Astrocyte of the cerebellum (primary cell): ENCODE results near the gene XIAP.
"Not testable (repeated sequence)": the region's sequence is repeated elsewhere in the genome, so short reads cannot be mapped to it uniquely, and the experiment has no call there.

ENCODE experiments used
- DNase-seq: peaks from one replicate; pipeline ENCODE4 v3.0.0-alpha.2; 2011; ENCODE audit warnings: low read depth
- H3K4me3 ChIP-seq: 2 replicates; pipeline ENCODE4 v1.5.1; 2011; ENCODE audit warnings: mild to moderate bottlenecking, low read depth, low read length, moderate library complexity
- in situ Hi-C: cut with HindIII; loops from 2 replicates; pipeline ENCODE4 v1.10.0; 2017; ENCODE audit warnings: low sequenced_read_pairs
- TF ChIP-seq, protein P1 (sequence below): IDR thresholded peaks from 2 replicates; pipeline ENCODE4 v1.5.1; 2012; ENCODE audit warnings: low read length, low read depth, moderate library complexity, mild to moderate bottlenecking; ENCODE audit errors: missing control alignments

XIAP gene

DNA sequence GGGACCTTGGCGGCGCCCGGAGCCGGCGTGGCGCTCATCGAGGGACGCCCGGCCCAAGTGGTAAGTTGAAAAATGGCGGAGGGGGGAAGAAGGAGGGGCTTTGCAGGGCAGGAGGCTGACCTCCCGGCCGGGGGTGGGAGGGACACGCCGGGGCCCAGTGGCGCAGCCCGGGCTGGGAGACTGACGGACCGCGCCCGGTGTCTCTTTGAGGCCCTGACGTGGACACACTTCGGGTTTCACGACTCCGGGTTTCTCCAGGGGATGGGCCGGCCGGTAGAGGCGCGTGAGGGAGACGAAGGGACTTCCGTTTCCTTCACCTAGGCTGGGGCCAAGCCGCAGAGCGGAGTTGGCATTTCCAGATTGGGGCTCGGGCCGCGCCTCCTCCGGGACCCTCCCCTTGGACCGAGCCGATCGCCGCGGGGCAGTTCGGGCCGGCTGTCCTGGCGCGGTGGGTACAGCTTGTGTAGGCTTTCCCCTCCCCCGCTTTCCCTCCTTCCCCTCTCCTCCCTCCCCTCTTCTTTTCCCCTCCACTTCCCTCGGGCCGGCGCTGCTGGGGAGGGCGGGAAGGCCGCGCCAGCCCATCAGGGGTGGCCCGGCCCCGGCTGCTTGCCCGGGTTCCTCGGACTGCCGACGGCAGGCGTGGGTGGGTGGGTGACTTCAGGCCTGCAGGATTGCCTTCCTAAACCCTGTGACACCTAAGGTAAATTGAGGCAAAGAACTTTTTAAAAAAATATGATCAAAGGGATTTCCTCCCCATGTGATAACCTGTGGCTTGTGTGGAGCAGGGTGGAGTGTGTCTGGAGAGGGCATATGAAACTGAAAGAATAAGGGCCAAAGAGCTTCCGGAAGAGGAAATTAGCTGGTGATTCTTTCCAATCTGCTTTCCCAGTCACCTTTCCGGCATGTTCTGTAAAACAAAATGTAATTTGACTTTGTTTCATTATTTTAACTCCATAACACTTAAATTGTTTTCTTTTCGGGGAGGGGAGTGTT, at the start of gene XIAP:
Gene XIAP, plus strand, starts transcription at position 208 of the 993 bp plus-strand sequence. CDS start 25,610 bp downstream, outside the sequence.
- in situ Hi-C loops, result no loop called here
- H3K4me3 ChIP-seq, result peak within 1 kb of the TSS; percentile 65
- DNase-seq, result peak; percentile 45
- TF ChIP-seq, protein P1, sequence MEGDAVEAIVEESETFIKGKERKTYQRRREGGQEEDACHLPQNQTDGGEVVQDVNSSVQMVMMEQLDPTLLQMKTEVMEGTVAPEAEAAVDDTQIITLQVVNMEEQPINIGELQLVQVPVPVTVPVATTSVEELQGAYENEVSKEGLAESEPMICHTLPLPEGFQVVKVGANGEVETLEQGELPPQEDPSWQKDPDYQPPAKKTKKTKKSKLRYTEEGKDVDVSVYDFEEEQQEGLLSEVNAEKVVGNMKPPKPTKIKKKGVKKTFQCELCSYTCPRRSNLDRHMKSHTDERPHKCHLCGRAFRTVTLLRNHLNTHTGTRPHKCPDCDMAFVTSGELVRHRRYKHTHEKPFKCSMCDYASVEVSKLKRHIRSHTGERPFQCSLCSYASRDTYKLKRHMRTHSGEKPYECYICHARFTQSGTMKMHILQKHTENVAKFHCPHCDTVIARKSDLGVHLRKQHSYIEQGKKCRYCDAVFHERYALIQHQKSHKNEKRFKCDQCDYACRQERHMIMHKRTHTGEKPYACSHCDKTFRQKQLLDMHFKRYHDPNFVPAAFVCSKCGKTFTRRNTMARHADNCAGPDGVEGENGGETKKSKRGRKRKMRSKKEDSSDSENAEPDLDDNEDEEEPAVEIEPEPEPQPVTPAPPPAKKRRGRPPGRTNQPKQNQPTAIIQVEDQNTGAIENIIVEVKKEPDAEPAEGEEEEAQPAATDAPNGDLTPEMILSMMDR, result no peak

DNA sequence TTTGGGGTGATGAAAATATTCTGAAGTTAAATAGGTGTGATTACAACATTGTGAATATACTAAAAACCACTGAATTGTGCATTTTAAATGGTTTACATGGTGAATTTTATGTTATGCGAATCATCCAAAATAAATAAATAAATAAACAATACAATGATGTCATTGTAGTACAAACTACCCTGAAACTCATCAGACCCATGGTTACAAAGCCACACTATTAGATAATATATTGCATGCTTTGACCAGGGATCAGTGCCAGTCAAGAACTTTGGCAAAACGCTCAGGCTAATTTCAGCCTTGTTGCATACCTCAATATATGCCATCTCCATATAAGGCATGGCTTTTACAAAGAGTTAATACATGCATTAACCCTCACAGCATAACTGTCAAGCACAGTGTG, 45.5 kb upstream of the XIAP start:
- TF ChIP-seq, protein P1, result no peak
- no peak overlapping the region for H3K4me3 ChIP-seq
- no peak for DNase-seq
- in situ Hi-C loops, result no loop called here

GRCh38 chrX:123814934-123815394, 44.9 kb upstream of the XIAP start:
- in situ Hi-C loops, DNase-seq, H3K4me3 ChIP-seq: not testable (repeated sequence)

DNA sequence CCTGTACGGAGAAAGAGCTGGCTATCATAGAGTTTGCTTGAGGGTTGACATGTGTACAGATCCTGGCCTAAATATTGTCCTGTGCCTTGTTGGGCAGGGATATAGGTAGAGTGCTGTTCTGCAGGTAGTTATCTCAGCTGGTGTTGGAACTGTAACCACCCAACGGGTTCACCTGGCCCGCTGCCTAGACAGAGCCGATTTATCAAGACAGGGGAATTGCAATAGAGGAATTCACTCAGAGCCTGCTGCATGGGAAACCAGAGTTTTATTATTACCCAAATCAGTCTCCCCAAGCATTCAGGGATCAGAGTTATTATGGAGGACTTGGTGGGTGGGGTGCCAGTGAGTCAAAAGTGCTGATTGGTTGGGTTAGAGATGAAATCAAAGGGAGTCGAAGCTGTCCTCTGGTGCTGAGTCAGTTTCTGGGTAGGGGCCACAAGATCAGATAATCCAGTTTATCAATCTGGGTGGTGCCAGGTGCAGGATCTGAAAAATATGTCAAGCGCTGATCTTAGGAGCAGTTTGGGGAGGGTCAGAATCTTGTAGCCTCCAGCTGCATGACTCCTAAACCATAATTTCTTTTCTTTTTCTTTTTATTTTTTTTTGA, 42.5 kb upstream of the XIAP start:
- no peak overlapping the region for H3K4me3 ChIP-seq
- in situ Hi-C loops, result no loop called here
- no peak for DNase-seq
- TF ChIP-seq, protein P1, result no peak

DNA sequence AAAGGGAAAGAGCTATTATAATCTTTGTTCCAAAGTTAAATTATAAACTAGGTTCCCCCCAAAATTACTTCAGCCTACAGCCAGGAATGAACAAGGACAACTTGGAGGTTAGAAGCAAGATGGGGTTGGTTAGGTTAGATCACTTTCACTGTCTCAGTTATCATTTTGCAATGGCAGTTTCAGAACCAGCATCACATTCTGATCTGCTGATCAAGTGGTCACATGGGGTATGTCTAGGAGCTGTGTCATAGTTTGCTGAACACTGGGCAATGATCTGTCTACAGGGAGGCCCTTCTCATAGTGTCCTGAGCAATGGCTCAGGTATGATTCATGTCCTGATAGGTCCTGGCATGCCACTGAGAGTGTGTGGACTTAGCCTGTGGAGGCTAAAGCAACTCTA, 41.6 kb upstream of the XIAP start:
- in situ Hi-C loops, result no loop called here
- no peak for DNase-seq
- TF ChIP-seq, protein P1, result no peak
- H3K4me3 ChIP-seq, result no peak overlapping the region

DNA sequence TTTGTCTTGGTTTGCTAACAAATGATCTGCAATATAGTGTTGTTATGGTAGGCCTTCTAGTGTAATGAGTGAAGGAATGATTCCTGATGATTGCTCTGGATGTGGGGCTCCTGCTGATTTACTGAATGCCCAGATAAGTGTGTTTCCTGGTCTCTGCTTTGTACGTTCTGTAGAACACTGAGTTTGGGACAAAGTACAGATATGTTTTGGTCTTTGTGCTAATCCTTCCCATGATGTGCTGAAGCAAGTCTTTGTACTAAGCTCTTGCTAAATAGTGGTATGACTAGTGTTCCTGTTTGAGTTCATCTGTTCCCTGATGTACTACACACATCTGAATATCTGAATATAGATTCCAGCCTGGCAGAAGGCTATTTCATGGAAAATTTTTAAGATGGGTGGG, 36.9 kb upstream of the XIAP start:
- TF ChIP-seq, protein P1, result no peak
- in situ Hi-C loops, result no loop called here
- DNase-seq, result no peak
- no peak overlapping the region for H3K4me3 ChIP-seq

DNA sequence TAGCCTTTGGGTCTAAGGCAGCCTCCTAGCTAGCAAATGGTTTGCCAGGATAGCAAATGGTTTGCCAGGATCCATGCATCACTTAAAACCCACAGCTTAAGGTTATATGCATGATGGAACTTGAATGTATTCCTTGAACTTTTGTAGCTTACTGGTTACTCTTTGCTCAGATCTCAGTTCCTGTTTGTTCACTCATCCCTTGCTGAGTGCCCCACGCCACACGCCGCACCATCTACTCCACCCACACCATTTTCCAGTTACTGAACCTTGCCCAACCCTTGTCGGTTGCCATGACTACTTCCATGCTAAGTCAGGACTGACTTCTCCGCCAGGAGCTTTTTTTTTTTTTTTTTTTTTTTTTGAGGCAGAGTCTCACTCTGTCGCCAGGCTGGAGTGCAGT, 29.5 kb upstream of the XIAP start:
- in situ Hi-C loops, result no loop called here
- no peak for DNase-seq
- no peak overlapping the region for H3K4me3 ChIP-seq
- TF ChIP-seq, protein P1, result no peak
